SH-SY5Y (cell line): ENCODE data around the gene CAMK2D.

ENCODE experiments used
- GATA2 ChIP-seq: IDR thresholded peaks from 2 replicates; pipeline ENCODE4 v1.6.1; 2011; ENCODE audit warnings: mild to moderate bottlenecking, low read depth, low read length
- GATA3 ChIP-seq: IDR thresholded peaks from 2 replicates; pipeline ENCODE4 v1.6.1; 2011; ENCODE audit warnings: low read depth, mild to moderate bottlenecking, low read length, moderate library complexity

- TF ChIP-seq GATA2 (no peak), GATA3 (no peak)
These were observed 123.5 kb downstream of the CAMK2D start for GRCh38 chr4:113637823-113638561.
